Activated T-cell treated with anti-CD3 and anti-CD28 coated beads for 4 hours (primary cell): ENCODE measurements around the gene BTNL2.
"Not testable (repeated sequence)": the region's sequence is repeated elsewhere in the genome, so short reads cannot be mapped to it uniquely, and the experiment has no call there.

Experiments
- DNase-seq: peaks from one replicate; pipeline ENCODE4 v3.0.0-alpha.2; 2020

Gene BTNL2

GRCh38 chr6:32359225-32359624, 47.8 kb downstream of the BTNL2 start:
- not testable (repeated sequence) for DNase-seq

DNA sequence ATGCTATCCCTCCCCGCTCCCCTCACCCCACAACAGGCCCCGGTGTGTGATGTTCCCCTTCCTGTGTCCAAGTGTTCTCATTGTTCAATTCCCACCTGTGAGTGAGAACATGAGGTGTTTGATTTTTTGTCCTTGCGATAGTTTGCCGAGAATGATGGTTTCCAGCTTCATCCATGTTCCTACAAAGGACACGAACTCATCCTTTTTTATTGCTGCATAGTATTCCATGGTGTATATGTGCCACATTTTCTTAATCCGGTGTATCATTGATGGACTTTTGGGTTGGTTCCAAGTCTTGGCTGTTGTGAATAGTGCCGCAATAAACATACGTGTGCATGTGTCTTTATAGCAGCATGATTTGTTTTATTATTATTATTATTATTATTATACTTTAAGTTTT, 48.4 kb downstream of the BTNL2 start:
- not testable (repeated sequence) for DNase-seq

DNA sequence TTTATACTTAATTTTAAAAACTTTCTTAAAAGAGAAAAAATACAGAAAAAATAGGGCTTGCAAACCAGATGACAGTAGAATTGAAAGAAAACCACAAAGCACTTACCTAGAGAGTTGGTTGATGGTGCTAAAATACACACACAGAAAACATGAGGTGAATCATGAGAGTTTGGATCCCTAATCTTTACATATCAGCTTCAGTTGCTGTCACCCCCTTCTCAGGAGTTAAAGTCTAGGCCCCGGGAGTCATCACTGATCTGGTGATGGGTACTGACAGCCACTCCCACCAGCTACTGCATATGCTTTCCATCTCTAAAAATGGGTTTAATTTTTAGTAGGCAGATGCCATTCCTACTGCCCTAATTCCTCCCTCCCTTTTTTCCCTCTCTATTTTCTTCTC, 52.0 kb downstream of the BTNL2 start:
- DNase-seq, result no peak

- no peak for DNase-seq
Measured at GRCh38 chr6:32353348-32353747, 53.6 kb downstream of the BTNL2 start.
